ENCODE results near the gene NUDT22.

The NUDT22 gene, protein sequence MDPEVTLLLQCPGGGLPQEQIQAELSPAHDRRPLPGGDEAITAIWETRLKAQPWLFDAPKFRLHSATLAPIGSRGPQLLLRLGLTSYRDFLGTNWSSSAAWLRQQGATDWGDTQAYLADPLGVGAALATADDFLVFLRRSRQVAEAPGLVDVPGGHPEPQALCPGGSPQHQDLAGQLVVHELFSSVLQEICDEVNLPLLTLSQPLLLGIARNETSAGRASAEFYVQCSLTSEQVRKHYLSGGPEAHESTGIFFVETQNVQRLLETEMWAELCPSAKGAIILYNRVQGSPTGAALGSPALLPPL

DNA sequence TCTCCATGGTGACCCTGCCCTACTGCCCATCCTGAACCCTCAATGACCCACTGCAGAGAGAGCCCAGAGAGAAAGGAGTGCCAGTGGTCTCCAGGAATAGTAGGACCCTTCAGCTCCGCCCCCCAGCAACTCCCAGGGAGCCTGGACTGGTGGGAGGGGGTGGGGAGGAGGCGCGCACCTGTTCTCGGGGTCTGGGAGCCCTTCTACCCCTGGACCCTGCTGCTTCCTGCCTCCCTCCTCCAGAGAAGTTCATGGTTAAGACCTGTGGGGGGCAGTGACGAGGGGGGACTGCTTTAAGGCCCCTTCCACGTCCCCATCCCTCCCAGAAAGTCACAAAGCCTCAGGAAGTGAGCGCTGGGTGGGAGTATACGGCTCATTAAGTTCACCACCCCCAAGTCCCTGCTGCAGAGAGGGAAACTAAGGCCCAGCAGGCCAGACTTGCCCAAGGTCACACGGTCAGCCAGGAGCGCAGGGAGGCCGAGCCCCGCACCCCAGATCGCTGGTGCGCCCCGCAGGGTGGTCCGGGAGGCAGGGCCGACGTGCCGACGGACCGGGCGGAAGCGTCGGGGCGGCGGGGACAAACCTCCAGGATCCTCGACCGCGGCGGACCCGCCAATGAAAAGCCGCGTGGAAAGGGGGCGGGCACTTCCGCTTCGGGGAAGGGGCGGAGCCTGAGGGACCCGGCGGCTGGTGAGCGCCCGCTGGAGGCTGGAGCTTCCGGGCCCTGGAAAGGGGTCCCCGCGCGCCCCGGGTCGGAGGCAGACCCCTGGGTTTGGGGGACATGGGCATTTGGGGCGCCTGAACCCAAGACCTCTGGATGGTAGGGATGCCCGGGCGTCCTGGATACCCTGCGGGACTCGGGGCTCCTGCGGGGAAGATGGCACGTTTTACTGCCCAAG is at the start of gene NUDT22, which contains the start of gene TRPT1:
Gene NUDT22 (plus strand): TSS at position 667 of the 899 bp plus-strand sequence. CDS start 379 bp downstream, outside the sequence.
Gene TRPT1 (minus strand): TSS at position 579 of the 899 bp plus-strand sequence. CDS start 326 bp downstream, at position 253.
- TF ChIP-seq, protein P1, sequence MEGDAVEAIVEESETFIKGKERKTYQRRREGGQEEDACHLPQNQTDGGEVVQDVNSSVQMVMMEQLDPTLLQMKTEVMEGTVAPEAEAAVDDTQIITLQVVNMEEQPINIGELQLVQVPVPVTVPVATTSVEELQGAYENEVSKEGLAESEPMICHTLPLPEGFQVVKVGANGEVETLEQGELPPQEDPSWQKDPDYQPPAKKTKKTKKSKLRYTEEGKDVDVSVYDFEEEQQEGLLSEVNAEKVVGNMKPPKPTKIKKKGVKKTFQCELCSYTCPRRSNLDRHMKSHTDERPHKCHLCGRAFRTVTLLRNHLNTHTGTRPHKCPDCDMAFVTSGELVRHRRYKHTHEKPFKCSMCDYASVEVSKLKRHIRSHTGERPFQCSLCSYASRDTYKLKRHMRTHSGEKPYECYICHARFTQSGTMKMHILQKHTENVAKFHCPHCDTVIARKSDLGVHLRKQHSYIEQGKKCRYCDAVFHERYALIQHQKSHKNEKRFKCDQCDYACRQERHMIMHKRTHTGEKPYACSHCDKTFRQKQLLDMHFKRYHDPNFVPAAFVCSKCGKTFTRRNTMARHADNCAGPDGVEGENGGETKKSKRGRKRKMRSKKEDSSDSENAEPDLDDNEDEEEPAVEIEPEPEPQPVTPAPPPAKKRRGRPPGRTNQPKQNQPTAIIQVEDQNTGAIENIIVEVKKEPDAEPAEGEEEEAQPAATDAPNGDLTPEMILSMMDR (IDR thresholded peaks at IDR 0.05) = peak; percentile 34

DNA sequence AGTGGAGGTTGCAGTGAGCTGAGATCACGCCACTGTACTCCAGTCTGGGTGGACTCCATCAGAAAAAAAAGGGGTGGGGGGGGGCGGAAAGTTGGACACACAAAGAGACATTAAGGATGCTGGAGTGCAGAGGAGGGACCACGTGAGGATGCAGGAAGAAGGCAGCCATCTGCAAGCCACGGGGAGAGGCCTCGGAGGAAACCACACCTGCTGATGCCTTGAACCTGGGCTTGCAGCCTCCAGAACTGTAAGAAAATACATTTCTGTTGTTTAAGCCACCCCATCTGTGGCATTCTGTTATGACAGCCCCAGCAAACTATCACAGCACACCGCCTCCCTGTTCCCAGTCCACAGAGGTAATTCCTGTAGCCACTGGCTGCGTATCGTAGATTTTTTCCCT is 49.3 kb upstream of the NUDT22 start:
- TF ChIP-seq, protein P1 (IDR thresholded peaks at IDR 0.05) = no peak

DNA sequence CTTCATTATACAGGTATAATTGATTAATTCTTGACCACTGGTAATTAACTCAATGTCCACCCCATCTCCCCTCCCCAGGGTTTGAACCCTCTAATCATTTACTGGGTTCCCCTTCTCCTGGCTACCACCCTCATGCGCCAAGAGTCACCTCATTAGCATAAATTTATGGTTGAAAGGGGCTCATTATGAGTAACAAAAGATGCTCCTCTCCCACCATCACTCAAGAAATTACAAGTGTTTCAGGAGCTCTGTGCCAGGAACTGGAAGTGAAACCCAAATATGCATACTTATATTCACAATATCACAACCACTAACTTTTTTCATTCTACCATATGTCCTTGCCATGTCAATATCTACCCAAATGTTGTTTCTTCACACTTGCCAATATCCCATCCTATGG is 47.9 kb upstream of the NUDT22 start:
- TF ChIP-seq, protein P1 (IDR thresholded peaks at IDR 0.05) = no peak

DNA sequence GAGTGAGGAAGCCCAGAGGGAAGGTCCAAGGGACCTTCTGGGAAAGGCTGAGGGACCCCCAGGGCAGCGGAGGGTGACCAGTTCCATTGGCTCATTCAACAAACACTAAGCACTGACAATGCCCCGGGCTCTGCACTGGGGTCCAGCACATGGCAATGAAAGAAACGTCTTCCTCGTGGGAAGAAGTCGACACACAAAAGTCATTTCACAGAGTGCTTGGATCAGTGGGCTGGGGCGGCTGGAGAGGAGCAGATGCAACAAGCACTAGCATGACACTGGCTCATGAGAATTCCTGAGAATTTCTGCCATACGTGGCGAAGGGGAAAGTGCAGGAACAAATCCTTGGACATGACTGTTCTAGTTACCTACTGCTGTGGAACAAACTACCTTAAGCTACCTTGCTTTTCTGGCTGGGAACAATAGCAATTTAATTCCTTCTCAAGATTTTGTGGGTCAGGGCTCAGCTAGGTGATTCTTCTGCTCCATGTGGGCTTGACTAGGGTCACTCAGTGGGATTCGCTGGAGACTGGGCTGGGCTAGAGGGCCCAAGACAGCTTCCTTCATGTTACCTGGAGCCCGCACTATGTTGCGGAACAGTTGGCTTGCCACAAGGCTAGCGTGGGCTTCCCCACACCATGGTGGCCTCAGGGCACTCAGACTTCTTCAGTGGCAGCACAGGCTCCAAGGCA is 47.0 kb upstream of the NUDT22 start:
- TF ChIP-seq, protein P1 (IDR thresholded peaks at IDR 0.05) = no peak

DNA sequence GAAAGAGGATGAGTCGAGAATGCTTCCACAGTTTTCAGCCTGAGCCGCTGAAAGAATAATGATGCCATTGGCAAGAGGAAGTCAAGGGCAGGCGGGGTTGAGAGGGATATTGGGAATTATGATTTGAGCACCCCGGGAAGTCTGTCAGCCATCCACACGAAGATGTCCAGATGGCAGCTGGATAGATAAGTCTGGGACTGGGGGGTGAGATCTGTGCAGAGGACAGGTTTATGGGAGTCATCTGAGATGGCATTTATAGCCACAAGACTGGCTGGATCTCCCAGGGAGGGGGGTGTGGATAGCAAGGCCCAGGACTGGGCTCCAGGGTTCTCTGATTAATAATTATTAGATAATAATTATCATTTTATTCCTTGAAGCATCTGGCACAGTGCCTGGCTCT is 45.2 kb upstream of the NUDT22 start:
- TF ChIP-seq, protein P1 (IDR thresholded peaks at IDR 0.05) = no peak

DNA sequence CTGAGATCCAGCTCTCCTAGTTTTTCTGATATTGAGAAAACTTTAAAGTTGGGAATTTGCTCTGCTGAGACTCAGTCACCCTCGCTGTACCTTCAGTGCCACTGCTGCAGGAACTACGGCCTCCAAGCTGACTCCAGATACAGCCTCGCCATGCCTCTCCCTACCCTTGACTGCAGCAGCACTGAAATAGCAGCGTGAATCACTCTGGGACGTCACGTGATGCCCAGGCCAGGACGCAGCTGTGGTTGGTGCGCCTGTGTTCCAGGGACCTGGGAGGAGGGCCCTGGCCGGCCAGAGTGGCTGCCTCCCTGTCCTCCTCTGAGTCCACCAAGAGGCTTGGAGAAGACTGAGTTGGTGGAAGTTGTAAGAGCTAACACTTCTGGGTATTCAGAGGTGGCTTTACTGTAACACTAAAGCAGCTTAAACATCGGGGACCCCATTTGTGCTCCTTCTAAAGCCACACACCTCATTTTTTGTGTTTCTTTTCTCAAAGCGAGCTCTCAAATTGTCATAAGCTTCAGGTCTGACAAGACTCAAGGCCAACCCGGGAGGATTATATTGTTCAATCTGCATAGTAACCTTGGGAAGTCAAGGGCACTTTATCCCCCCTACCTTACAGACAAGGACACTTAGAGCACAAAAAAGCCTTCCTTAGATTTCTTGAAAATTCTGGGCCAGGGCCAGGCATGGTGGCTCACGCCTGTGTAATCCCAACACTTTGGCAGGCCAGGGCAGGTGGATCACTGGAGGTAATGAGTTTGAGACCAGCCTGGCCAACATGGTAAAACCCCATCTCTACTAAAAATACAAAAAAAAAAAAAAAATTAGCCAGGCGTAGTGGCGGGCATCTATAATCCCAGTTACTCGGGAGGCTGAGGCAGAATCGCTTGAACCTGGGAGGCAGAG is 44.3 kb upstream of the NUDT22 start:
- TF ChIP-seq, protein P1 (IDR thresholded peaks at IDR 0.05) = no peak
